ENCODE measurements around the gene PPARGC1A.

The PPARGC1A gene

DNA sequence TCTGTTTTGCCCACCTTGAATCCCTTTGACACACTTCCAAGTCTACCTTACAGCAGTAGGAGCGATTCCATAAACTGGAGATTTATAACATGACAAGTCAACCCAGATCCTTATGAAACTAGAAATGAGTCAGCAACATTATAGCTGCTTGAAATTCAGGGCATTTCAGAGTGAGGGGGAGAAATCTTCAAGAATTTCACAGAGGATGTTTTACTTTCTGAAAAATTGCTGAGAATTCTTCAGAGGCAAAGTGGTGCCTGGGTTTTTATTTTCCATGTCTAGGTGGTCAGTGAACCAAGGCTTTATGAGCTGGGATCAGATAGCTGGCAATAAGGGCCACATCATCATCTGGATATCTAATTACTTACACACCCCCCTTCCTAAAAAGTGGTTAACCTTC is 119.8 kb downstream of the PPARGC1A start:
- no peak for DNase-seq (ENCODE audit: low spot score)

DNA sequence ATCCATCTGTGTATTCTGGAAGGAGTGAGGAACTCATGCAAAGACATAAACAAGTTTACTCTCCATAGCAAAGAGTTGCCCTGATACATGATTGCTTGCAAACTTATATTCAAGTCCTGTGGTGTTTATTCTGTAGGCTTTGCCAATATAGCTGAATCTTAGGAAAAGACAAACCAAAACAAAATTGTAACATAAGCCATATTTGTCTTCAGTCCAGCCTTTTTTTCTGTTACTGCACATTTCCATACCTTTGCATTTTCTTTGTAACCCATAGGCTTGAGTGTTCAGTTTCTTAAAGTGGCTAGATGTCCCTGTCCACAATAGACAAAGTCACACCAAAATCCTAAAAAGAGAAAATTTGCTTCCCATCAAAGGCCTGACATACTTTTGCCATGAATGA is 120.4 kb downstream of the PPARGC1A start:
- DNase-seq (ENCODE audit: low spot score) = no peak

DNA sequence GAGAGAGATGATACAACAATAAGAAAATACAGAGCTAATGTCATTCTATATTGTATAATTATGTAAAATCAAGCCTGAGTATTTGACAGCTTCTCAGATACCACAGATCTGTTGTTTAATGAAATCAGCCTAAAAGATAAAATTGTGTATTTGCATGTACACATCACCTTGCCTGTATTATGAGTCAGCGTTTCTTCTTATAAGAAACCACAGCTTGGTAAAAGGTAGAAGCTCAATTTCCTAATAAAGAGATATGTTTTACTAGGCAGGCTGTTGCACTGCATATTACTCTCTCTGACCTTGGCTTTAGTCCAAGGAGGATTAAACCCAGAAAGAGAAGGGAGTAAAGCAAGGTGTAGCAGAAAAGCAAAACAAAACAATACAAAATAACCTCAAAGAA is 121.3 kb downstream of the PPARGC1A start:
- no peak for DNase-seq (ENCODE audit: low spot score)

DNA sequence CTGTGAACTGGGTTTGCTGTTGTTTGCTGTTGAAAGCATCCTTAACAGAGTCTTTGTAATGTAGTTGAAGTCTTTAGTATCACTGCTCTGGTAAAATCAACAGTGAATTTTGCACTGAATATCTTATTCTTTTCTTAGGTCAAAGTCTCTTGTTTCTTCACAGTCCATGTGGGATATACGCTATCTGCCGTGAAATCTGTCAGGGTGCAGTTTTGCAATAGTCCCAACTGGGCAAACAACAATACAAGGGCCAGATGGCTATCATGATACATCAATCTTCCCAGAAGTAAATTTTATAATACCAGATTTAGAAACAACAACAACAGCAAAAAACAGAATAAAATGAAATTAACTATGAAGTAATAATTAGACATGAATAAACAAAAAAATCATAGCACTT is 123.5 kb downstream of the PPARGC1A start:
- DNase-seq (ENCODE audit: low spot score) = no peak

DNA sequence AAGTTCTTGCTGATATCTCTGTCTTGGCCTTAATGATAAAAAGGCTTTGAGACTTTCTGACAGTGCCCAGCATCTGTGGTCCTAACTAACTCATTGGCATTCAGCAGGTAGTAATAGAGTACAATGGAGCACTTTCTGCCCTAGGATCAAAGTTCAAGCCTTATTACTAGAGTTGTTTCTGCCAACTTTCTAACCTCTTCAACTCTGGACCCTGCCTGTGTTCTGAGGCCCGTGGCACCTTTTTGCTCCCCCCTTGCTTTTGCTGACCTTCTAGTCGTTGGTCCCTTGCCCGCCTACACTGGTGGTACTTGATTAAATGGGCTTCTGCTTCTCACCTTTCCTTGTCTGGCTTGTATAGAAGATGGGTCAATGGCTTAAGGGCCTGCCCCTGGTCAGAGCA is 126.3 kb downstream of the PPARGC1A start:
- DNase-seq (ENCODE audit: low spot score) = no peak

DNA sequence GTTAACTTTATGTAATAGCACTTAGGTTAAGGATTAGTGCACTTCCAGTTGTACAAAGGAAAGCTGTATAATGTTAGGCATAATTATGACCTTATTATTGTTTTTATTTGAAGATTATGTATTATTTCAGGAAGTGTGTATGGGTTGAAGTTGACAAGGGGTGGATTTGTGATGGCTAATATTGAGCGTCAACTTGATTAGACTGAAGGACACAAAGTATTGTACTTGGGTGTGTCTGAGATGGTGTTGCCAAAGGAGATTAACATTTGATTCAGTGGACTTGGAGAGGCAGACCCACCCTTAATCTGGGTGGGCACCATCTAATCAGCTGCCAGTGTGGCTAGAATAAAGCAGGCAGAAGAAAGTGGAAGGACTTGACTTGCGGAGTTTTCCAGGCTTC is 127.3 kb downstream of the PPARGC1A start:
- DNase-seq (ENCODE audit: low spot score) = no peak

DNA sequence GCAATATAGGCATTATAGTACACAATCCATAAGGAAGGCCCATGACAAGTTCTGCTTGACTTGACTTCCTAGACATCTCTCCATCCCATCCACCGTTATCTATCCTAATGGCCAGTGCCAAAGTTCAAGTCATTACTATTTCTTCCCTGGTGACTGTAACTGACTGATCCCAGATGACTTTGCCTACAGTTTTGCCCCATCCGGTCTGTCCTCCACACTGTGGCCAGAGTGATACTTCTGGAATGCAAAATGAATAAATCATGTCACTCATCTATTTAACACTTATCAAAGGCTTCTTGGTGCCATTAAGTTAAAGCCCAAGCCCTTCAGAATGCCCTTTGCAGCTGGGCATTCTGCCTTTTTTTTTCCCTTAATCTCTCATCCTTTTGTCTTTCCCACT is 130.8 kb downstream of the PPARGC1A start:
- no peak for DNase-seq (ENCODE audit: low spot score)

DNA sequence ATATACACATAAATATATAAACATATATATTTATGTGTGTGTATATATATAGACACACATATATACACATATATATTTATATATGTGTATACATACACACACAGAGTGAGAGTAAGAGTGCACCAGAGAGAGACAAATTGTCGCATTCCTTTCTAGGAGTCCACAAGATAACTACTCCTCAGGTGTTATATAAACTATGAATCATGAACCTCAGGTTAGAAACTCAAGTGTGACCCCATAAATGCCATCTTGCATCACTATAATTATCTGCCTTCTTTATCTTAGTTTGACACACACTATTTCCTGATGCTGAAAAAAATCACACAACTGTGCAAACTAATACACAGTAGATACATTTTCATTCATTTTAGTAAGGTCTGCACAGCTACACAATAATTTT is 135.2 kb downstream of the PPARGC1A start:
- DNase-seq (ENCODE audit: low spot score) = no peak

DNA sequence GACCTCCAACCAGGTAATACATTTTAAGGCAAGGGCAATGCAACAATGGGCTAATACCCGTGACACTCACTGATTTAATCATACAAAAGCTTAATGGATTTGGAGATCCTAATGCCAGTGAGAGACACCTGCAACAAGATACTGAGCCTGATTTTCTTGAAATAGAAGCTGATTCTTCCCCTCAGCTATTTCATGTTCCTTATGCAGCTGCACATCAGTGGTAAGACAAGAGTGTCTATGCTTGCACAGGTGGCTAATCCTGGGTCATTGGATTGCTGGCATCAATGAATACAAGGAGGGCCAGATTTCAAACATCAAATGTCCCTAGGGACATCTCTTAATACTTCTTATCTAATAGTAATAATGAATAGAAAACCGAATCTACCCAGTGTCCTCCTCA is 139.7 kb downstream of the PPARGC1A start:
- DNase-seq (ENCODE audit: low spot score) = no peak

DNA sequence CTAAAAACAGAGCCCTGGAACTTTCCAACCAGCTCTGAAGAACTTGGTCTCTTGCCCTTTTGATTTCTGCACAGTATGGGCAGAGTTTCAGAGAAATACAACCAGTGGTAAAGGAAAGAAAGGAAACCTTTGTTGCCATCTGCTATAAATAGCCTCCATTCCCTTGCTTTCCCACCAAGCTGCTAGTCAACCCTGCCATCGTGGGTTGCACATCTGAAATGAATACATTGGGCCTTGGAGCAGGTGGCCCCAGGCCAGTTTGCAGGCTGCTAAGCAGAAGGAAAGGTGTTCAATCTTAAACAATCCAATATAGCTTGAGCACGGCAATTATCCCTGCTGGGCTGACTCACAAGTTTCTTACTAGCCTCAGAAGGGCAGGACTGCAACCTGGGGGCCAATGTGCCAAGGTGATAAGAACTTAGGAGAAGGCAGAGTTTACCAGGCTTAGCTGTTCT is 142.5 kb downstream of the PPARGC1A start:
- no peak for DNase-seq (ENCODE audit: low spot score)

DNA sequence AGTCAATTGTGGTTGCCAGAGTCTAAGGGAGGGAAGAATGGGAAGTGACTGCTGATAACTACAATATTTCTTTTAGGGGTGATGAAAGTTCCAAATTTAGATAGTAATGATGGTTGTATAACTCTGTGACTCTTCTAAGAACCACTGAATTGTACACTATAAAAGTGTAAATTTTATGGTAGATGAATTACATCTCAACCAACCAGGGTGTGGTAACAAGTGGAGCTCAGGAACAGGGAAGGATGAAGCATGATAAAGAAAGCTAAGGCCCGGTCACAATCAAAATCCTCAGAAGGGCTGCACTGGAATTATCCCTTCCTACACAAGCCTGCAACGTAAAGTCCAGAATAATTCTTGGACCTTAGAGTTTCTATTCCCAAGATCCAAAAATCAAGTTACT is 143.2 kb downstream of the PPARGC1A start:
- no peak for DNase-seq (ENCODE audit: low spot score)

DNA sequence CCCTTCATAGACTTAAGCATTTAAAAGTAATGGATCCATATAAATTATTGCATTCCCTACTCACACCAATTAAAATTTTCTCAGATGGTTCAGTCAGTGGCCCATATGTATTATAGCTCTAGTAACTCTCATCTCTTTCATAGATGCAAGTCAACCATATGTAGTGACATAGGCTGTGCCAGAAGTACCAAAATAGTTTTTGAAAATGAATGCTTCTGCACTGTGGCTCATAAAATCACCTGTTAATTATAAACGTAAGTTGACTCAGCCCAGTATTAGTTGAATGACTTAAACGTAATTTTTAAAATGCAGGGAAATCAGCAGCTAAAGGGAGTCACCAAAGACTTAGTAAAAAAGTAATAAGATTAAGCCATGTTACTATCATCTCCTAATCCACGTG is 143.8 kb downstream of the PPARGC1A start:
- DNase-seq (ENCODE audit: low spot score) = no peak

DNA sequence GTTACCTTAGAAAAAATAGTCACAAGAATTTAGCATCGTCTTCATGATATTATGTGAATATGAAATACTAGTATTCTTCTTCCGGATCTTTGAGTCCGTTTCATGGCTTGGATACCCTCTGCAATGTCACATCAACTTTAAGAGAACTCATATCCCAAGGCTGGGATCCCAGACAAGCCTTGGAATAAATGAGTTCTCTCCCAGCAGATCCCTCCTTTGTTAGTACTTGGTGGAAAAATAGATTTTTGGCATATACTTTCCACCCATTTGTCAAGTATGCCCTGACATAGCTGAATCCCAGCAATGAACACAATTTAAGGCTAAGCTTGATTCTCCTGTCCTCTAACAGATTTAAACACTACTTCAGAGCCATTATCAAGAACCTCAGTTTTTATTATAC is 144.5 kb downstream of the PPARGC1A start:
- no peak for DNase-seq (ENCODE audit: low spot score)
